Astrocyte (in vitro differentiated cells and primary cell): Measurements from ENCODE around the gene SMARCD2.
"Not testable (repeated sequence)": the region's sequence is repeated elsewhere in the genome, so short reads cannot be mapped to it uniquely, and the experiment has no call there.

Experiments
- CTCF ChIP-seq: IDR thresholded peaks from 2 replicates; pipeline ENCODE4 v1.5.1; 2011; ENCODE audit warnings: low read depth, mild to moderate bottlenecking, inconsistent platforms, low read length, moderate library complexity; ENCODE audit not compliant: insufficient read depth
- EZH2 ChIP-seq: IDR thresholded peaks from 2 replicates; pipeline ENCODE4 v1.6.1; 2012; ENCODE audit warnings: mild to moderate bottlenecking, low read length, inconsistent platforms; ENCODE audit not compliant: insufficient read depth

GRCh38 chr17:63856425-63856824, 13.9 kb upstream of the SMARCD2 start:
- TF ChIP-seq CTCF, EZH2: not testable (repeated sequence)
